Fibroblast of lung (primary cell): Measurements from ENCODE around the gene HSPA6. TPM values are rescaled to one million over a fixed set of nuclear protein-coding genes. Genes with fewer than 3 reads are reported as not detected.
"Not testable (repeated sequence)": the region's sequence is repeated elsewhere in the genome, so short reads cannot be mapped to it uniquely, and the experiment has no call there.

ENCODE experiments used
- DNase-seq, 2 donors: peaks; one replicate each; pipeline versions ENCODE4 v3.0.0 to v3.0.0-alpha.2; 2010; ENCODE audit warnings: low read depth in 2 of 2
- H2AFZ ChIP-seq: 2 replicates; pipeline ENCODE4 v1.5.1; 2012; ENCODE audit warnings: low read length, control low read depth, inconsistent platforms
- H3K27ac ChIP-seq: 2 replicates; pipeline ENCODE4 v1.5.1; 2011; ENCODE audit warnings: low read length, control low read depth; ENCODE audit not compliant: insufficient read depth
- H3K27me3 ChIP-seq: 2 replicates; pipeline ENCODE4 v1.5.1; 2011; ENCODE audit warnings: mild to moderate bottlenecking, low read length; ENCODE audit not compliant: control insufficient read depth, insufficient read depth
- H3K36me3 ChIP-seq: 2 replicates; pipeline ENCODE4 v1.5.1; 2011; ENCODE audit warnings: low read length; ENCODE audit not compliant: control insufficient read depth, insufficient read depth
- H3K4me1 ChIP-seq: 2 replicates; pipeline ENCODE4 v1.5.1; 2011; ENCODE audit warnings: low read length; ENCODE audit not compliant: control insufficient read depth, insufficient read depth; ENCODE audit errors: extremely low read depth
- H3K4me2 ChIP-seq: 2 replicates; pipeline ENCODE4 v1.5.1; 2011; ENCODE audit warnings: low read length, control low read depth; ENCODE audit not compliant: insufficient read depth; ENCODE audit errors: extremely low read depth
- H3K4me3 ChIP-seq, 4 experiments: fragments of 200-600 bp in 1 of 4; sonication (generic) in 1 of 4; replicated peaks in 1 of 4; 2 replicates each; pipeline ENCODE4 v1.5.1; 2011 to 2016; ENCODE audit warnings: low read length in 4 of 4, low read depth in 3 of 4, mild to moderate bottlenecking in 3 of 4, control low read depth in 2 of 4, inconsistent platforms in 1 of 4, mixed read lengths in 1 of 4; ENCODE audit not compliant: insufficient read depth in 1 of 4; ENCODE audit errors: control extremely low read depth in 1 of 4
- H3K79me2 ChIP-seq: 2 replicates; pipeline ENCODE4 v1.5.1; 2012; ENCODE audit warnings: mild to moderate bottlenecking, low read length, inconsistent platforms; ENCODE audit not compliant: control insufficient read depth, insufficient read depth
- H3K9ac ChIP-seq: 2 replicates; pipeline ENCODE4 v1.5.1; 2011; ENCODE audit warnings: mild to moderate bottlenecking, low read length, control low read depth; ENCODE audit not compliant: insufficient read depth
- H3K9me3 ChIP-seq: 2 replicates; pipeline ENCODE4 v1.5.1; 2012; ENCODE audit warnings: low read depth, low read length; ENCODE audit not compliant: control insufficient read depth, insufficient read depth
- H4K20me1 ChIP-seq: 2 replicates; pipeline ENCODE4 v1.5.1; 2011; ENCODE audit warnings: low read length; ENCODE audit not compliant: control insufficient read depth, insufficient read depth; ENCODE audit errors: extremely low read depth
- polyA plus RNA-seq, 2 donors: library from polyadenylated mRNA; depleted of rRNA in 1 of 2; stranded (reverse) in 1 of 2; unstranded in 1 of 2; fragments of >200 nt; gene quantifications; 2 replicates each; pipeline ENCODE4 v1.2.1, GENCODE V29; 2011 to 2012; ENCODE audit warnings: missing spikeins in 1 of 2
- total RNA-seq: library from RNA; depleted of rRNA; stranded (reverse); fragments of >200 nt; gene quantifications from 2 replicates; pipeline ENCODE4 v1.2.1, GENCODE V29; 2014

Gene HSPA6
- total and polyA plus RNA-seq, 2 donors (not counting 1 experiment from before 2014, with no cell fraction given), result 0.22 to 2.3 TPM

GRCh38 chr1:161556990-161557389, 32.6 kb downstream of the HSPA6 start:
- not testable (repeated sequence) for H3K36me3 ChIP-seq, H3K9ac ChIP-seq, H3K27ac ChIP-seq, DNase-seq, H3K4me2 ChIP-seq, H4K20me1 ChIP-seq, H3K9me3 ChIP-seq, H3K79me2 ChIP-seq, H3K4me1 ChIP-seq, H2AFZ ChIP-seq, H3K4me3 ChIP-seq, H3K27me3 ChIP-seq

GRCh38 chr1:161557506-161558450, 33.4 kb downstream of the HSPA6 start:
- not testable (repeated sequence) for H3K9me3 ChIP-seq, H3K4me1 ChIP-seq, H4K20me1 ChIP-seq, H3K4me2 ChIP-seq, H3K9ac ChIP-seq, H3K36me3 ChIP-seq, DNase-seq, H3K79me2 ChIP-seq, H3K27me3 ChIP-seq, H2AFZ ChIP-seq, H3K4me3 ChIP-seq, H3K27ac ChIP-seq

- H3K36me3 ChIP-seq, H3K4me2 ChIP-seq, H3K27me3 ChIP-seq, H4K20me1 ChIP-seq, H3K27ac ChIP-seq, H3K9ac ChIP-seq, H2AFZ ChIP-seq, H3K79me2 ChIP-seq, H3K4me1 ChIP-seq, H3K9me3 ChIP-seq, H3K4me3 ChIP-seq: not testable (repeated sequence)
- peak in 1 of 2 donors; percentile 2 for DNase-seq
Measured at GRCh38 chr1:161560960-161561715, 36.8 kb downstream of the HSPA6 start.

GRCh38 chr1:161562441-161562840, 38.1 kb downstream of the HSPA6 start:
- H3K4me1 ChIP-seq, H3K9ac ChIP-seq, H3K27me3 ChIP-seq, H3K4me3 ChIP-seq, DNase-seq, H3K27ac ChIP-seq, H4K20me1 ChIP-seq, H2AFZ ChIP-seq, H3K4me2 ChIP-seq, H3K36me3 ChIP-seq, H3K79me2 ChIP-seq, H3K9me3 ChIP-seq: not testable (repeated sequence)

GRCh38 chr1:161563522-161563921, 39.2 kb downstream of the HSPA6 start:
- DNase-seq, H3K27ac ChIP-seq, H3K4me1 ChIP-seq, H3K36me3 ChIP-seq, H4K20me1 ChIP-seq, H3K4me3 ChIP-seq, H2AFZ ChIP-seq, H3K79me2 ChIP-seq, H3K9me3 ChIP-seq, H3K4me2 ChIP-seq, H3K9ac ChIP-seq, H3K27me3 ChIP-seq: not testable (repeated sequence)

- H2AFZ ChIP-seq, H3K4me2 ChIP-seq, H4K20me1 ChIP-seq, DNase-seq, H3K4me3 ChIP-seq, H3K4me1 ChIP-seq, H3K9ac ChIP-seq, H3K79me2 ChIP-seq, H3K27me3 ChIP-seq, H3K36me3 ChIP-seq, H3K9me3 ChIP-seq, H3K27ac ChIP-seq: not testable (repeated sequence)
Measured at GRCh38 chr1:161566602-161566960, 42.2 kb downstream of the HSPA6 start.
